ENCODE data around the gene PWP1.

DNA sequence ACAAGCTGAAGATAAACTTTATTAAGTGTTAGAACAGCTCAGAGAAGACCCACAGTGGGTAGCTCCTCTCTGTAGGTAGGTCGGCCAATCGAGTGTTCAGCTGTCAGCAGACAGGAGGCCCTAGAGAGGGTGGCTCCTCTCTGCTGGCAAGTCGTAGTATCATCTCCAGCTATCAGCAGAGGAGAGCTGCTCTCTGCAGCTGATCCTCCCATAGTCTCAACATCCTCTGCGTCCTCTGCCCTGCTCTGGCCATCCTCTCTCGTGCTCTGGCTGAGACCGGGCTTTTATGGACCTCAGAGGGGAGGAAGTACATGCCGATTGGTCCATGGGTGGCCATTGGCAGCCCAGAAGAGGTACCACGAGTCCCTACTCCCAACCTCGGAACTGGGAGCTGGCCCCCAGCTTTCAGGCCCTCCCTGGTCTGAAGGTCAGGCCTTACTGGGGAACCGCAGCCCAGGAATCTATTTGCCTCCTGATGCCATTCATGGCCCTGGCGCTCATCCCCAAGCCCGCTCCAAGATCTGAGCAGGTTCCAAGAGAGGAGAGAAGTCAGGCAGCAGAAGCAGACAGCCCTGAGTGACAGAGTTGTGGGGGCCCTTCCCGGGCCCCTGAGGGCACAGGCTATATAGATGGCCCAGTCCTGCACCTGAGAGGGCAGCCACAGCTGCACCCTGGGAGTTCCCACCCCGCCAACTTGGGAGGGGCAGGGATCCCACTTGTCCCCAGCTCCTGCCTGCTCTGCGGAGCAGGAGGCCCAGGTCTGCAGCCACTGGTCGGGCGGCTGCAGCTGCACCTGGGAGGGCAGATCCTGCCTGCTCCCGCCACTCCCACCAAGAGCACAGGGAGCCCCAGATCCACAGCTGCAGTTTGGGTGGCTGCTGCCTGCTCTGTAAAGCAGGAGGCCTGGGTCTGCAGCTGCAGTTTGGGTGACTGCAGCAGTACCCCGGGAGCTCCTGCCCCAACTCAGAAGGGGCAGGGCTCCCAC is 3.5 kb upstream of the PWP1 start:
- TF ChIP-seq CTCF (conservative IDR thresholded peaks at IDR 0.05; ENCODE audit: low read depth, low read length) (no peak), POLR2A (IDR thresholded peaks at IDR 0.05; ENCODE audit: low read depth, low read length) (no peak), RCOR1 (IDR thresholded peaks at IDR 0.05; ENCODE audit: insufficient replicate concordance, low read length) (no peak), RFX5 (IDR thresholded peaks at IDR 0.05; ENCODE audit: low read depth, low read length) (no peak), CEBPB (IDR thresholded peaks at IDR 0.05; ENCODE audit: low read depth, low read length) (no peak), USF2 (IDR thresholded peaks at IDR 0.05; ENCODE audit: low read depth, low read length) (no peak), RAD21 (IDR thresholded peaks at IDR 0.05; ENCODE audit: low read length) (no peak)

Data from IMR-90 (cell line).